Lower leg skin (tissue), 3 donors: Measurements from ENCODE around the gene CRYL1.

ENCODE experiments used
- POLR2A ChIP-seq, 2 donors: fragments of 450-650 bp; IDR thresholded peaks; one replicate each; pipeline ENCODE4 v1.6.1; 2016 to 2017; ENCODE audit warnings: antibody characterized with exemption in 2 of 2, mild to moderate bottlenecking in 1 of 2, moderate library complexity in 1 of 2
- TF ChIP-seq, protein P1 (sequence below), 3 donors: fragments of 450-650 bp; IDR thresholded peaks; one replicate each; pipeline ENCODE4 v1.5.1; 2016; ENCODE audit warnings: antibody characterized with exemption in 3 of 3, mild to moderate bottlenecking in 3 of 3, moderate library complexity in 2 of 3

DNA sequence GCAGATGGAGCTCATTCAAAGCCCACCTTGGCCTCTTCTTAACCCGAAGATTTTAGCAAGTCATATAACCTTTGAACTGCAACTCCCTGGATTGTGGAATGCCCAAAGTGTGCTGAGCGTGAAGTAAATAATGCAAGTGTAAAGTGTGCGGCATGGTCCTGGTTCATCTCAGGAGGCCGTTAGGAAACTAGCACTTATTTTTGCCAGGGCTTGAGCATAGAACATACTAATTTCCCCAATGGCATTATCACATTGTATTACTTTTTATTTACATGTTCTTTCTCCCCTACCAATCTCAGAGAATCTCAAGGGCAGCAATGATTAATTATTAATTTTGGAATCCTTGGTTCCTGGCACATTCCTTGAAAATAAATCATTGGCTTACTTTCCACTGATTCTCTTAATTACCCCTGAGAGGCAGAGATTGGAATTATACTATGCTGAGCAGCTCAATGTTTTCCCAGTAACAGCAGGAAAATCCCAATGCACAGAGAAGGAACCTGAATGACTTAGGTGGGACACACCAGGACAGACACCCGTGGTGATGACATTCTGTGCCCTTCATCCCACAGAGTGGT lies 164.7 kb downstream of the CRYL1 start:
- no peak for TF ChIP-seq POLR2A (IDR thresholded peaks at IDR 0.05)
- TF ChIP-seq, protein P1, sequence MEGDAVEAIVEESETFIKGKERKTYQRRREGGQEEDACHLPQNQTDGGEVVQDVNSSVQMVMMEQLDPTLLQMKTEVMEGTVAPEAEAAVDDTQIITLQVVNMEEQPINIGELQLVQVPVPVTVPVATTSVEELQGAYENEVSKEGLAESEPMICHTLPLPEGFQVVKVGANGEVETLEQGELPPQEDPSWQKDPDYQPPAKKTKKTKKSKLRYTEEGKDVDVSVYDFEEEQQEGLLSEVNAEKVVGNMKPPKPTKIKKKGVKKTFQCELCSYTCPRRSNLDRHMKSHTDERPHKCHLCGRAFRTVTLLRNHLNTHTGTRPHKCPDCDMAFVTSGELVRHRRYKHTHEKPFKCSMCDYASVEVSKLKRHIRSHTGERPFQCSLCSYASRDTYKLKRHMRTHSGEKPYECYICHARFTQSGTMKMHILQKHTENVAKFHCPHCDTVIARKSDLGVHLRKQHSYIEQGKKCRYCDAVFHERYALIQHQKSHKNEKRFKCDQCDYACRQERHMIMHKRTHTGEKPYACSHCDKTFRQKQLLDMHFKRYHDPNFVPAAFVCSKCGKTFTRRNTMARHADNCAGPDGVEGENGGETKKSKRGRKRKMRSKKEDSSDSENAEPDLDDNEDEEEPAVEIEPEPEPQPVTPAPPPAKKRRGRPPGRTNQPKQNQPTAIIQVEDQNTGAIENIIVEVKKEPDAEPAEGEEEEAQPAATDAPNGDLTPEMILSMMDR (IDR thresholded peaks at IDR 0.05), result no peak
